OCI-LY7 (cell line): Measurements from ENCODE around the gene SPDYA.

Experiments
- EZH2phosphoT487 ChIP-seq: fragments of 200-600 bp; sonication (generic); IDR thresholded peaks from 2 replicates; pipeline ENCODE4 v1.6.1; 2018; ENCODE audit warnings: low read depth, borderline replicate concordance, mild to moderate bottlenecking, mixed run types, antibody characterized with exemption, low read length, moderate library complexity, mixed read lengths
- TF ChIP-seq, protein P1 (sequence below): fragments of 200-600 bp; sonication (generic); conservative IDR thresholded peaks from 2 replicates; pipeline ENCODE4 v1.5.1; 2014; ENCODE audit warnings: mild to moderate bottlenecking, antibody characterized with exemption, low read length, moderate library complexity, mixed read lengths

GRCh38 chr2:28842042-28842441, 31.4 kb downstream of the SPDYA start:
- TF ChIP-seq, protein P1, sequence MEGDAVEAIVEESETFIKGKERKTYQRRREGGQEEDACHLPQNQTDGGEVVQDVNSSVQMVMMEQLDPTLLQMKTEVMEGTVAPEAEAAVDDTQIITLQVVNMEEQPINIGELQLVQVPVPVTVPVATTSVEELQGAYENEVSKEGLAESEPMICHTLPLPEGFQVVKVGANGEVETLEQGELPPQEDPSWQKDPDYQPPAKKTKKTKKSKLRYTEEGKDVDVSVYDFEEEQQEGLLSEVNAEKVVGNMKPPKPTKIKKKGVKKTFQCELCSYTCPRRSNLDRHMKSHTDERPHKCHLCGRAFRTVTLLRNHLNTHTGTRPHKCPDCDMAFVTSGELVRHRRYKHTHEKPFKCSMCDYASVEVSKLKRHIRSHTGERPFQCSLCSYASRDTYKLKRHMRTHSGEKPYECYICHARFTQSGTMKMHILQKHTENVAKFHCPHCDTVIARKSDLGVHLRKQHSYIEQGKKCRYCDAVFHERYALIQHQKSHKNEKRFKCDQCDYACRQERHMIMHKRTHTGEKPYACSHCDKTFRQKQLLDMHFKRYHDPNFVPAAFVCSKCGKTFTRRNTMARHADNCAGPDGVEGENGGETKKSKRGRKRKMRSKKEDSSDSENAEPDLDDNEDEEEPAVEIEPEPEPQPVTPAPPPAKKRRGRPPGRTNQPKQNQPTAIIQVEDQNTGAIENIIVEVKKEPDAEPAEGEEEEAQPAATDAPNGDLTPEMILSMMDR, result no peak
- TF ChIP-seq EZH2phosphoT487, result no peak
